ENCODE measurements around the gene BCAP31. TPM values are rescaled to one million over a fixed set of nuclear protein-coding genes. Genes with fewer than 3 reads are reported as not detected.

BCAP31 gene
- total RNA-seq, 2 donors from 2014 or later = 129 to 133 TPM

GRCh38 chrX:153670748-153671588, 53.2 kb downstream of the BCAP31 start:
- intact Hi-C loops (cut with DNase I) = no loop called here
- peak; percentile 75 for DNase-seq (ENCODE audit: low spot score)

DNA sequence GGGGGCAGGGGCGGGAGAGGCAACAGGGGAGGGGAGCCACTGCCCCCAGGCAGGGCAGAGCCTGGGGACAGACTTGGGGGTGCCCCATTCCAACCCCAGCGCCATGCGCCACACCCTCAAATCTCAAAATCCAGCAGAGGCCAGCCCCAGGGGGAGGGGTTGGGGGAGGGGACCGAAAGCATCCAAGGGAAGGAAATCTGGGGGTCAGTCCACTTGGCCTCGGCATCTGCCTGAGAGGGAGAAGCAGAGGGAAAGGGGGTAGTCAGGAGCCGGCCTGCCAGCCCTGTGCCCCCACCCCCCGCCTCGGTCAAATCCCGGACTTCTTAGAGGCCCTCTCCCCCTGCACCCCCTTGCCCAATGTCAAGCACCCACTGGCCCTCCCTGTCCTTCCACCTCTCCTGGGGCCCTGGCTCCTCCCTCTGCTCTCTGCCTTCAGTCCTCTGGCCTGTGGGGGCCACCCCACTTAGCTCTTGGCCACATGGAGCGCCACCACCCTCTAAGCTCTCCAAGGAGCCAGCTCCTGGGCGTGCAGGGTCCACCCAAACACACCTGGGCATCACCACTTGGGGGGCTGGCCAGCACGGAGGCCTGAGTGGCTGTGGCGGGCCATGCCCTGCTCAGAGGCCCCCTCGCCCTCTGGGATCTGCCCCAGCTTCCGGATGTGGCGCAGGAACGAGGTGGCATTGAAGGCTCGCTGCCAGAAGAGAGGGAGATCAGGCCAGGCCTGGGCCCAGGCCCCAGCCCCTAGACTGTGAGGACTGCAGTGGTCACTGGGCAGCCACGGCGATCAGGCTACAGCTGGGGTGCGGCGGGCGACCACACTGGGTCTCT, 54.1 kb downstream of the BCAP31 start:
- intact Hi-C loops (cut with DNase I) = loop anchor here (5.0 to 10.0 kb wide), 2 partner anchors 115 to 1417 kb away; no protein-coding TSS in a partner anchor
- no peak for DNase-seq (ENCODE audit: low spot score)

GRCh38 chrX:153669174-153669890, 54.9 kb downstream of the BCAP31 start:
- intact Hi-C loops (cut with DNase I) = loop anchor here (5.0 to 10.0 kb wide), 2 partner anchors 115 to 1418 kb away; no protein-coding TSS in a partner anchor
- DNase-seq (ENCODE audit: low spot score) = peak; percentile 73

GRCh38 chrX:153668423-153669173, 55.6 kb downstream of the BCAP31 start:
- intact Hi-C loops (cut with DNase I) = loop anchor here (5.0 to 10.0 kb wide), 2 partner anchors 114 to 1419 kb away; no protein-coding TSS in a partner anchor
- no peak for DNase-seq (ENCODE audit: low spot score)

- peak; percentile 96 for DNase-seq (ENCODE audit: low spot score)
- intact Hi-C loops (cut with DNase I) = loop anchor here (5.0 to 10.0 kb wide), 2 partner anchors 113 to 1419 kb away; no protein-coding TSS in a partner anchor
These were observed 56.2 kb downstream of the BCAP31 start for GRCh38 chrX:153667956-153668396.

GRCh38 chrX:153667281-153667955, 56.8 kb downstream of the BCAP31 start:
- DNase-seq (ENCODE audit: low spot score) = no peak
- intact Hi-C loops (cut with DNase I) = loop anchor here (5.0 to 10.0 kb wide), 2 partner anchors 113 to 1420 kb away; no protein-coding TSS in a partner anchor

GRCh38 chrX:153665726-153666306, 58.4 kb downstream of the BCAP31 start:
- intact Hi-C loops (cut with DNase I) = loop anchor here (5.0 to 10.0 kb wide), 2 partner anchors 111 to 1421 kb away; no protein-coding TSS in a partner anchor
- no peak for DNase-seq (ENCODE audit: low spot score)

DNA sequence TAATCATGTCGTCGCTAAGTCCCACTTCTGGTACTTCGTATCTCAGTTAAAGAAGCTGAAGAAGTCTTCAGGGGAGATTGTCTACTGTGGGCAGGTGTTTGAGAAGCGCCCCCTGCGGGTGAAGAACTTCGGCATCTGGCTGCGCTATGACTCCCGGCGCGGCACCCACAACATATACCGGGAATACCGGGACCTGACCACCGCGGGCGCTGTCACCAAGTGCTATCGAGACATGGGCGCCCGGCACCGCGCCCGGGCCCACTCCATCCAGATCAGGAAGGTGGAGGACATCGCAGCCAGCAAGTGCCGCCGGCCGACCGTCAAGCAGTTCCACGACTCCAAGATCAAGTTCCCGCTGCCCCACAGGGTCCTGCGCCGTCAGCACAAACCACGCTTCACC, 61.9 kb downstream of the BCAP31 start:
- intact Hi-C loops (cut with DNase I) = loop anchor here in 1 of 2 donors (10.0 kb wide), 1 partner anchor 107 kb away; no protein-coding TSS in a partner anchor
- peak; percentile 86 for DNase-seq (ENCODE audit: low spot score)

DNA sequence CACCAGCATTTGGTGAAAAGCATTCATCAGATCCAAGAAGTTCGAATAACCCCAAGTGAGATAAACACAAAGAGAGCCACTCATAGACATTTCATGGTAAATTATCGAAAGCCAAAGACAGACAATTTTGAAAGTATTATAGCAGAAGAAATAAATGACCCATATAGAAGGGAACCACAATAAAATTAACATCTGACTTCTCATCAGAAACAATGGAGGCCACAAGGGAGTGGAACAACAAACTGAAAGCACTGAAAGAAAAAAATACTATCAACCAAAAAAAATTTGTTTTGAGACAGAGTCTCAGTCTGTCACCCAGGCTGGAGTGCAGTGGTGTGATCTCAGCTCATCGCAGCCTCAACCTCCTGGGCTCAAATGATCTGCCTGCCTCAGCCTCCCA, 64.9 kb downstream of the BCAP31 start:
- intact Hi-C loops (cut with DNase I) = no loop called here
- DNase-seq (ENCODE audit: low spot score) = no peak

DNA sequence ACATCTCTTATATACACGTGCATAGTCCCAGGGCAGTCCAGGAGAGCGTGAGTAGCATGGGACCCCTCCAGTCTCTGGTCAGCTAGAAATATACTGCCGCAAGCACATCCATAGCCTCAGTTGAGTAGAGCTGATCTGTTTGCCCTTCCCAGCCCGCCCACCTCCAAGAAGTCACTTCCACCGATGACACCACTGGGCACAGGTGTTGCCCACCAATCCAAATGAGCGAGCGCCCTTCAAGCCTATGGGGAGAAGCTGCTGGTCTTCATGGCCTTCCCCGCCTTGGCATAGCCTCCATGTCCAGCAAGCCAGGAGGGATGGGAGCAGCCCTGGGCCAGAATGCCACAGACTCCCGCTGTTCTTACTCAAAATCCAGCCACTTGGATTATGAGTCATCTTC, 67.0 kb downstream of the BCAP31 start:
- intact Hi-C loops (cut with DNase I) = no loop called here
- DNase-seq (ENCODE audit: low spot score) = peak; percentile 72

DNA sequence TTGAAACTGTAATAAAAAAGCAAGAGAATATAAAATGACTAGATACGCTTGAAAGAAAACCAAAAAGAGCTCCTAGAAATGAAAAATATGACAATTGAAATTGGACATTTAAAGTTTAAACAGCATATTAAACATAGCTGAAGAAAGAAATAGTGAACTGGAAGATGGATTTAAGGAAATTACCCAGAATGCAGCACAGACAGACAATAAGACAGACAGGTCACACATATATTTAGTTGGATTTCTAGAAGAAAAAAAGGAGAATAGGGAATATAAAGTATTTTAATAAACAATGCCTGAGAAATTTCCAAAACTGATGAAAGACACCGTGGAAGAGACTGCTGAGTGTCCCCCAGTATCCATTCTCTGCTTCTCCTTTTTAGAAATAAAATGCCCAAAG, 70.6 kb downstream of the BCAP31 start:
- DNase-seq (ENCODE audit: low spot score) = no peak
- intact Hi-C loops (cut with DNase I) = no loop called here

DNA sequence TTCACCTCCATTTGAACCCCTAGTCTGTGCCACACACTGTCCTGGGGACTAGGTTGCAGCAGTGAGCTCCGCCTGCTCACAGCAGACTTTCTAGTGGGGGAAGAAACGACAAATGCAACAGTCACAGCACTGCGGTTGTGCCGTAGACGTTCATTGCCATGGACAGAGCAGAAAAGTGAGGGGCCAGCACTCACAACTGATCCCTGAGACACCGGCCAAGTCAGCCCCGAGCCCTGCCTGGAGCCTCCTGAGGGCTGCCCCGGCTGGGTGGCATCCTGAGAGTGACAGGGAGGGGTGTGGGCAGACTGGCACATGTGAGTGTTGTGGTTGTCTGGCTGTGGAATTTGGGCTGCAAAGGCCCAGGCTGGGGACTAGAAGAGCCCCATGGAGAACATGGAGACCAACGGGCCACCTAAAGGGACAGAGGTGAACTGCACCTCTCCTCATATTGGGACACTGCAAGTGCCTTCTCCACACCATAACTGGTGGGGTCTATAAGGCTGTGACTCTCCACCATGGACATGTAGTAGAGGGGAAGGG, 72.6 kb downstream of the BCAP31 start:
- intact Hi-C loops (cut with DNase I) = no loop called here
- DNase-seq (ENCODE audit: low spot score) = peak; percentile 62

GRCh38 chrX:153650959-153651358, 73.2 kb downstream of the BCAP31 start:
- intact Hi-C loops (cut with DNase I) = no loop called here
- DNase-seq (ENCODE audit: low spot score) = peak; percentile 42
